NCI-H2081 (cell line): ENCODE results near the gene SLC27A3.
A peak's percentile ranks its signal among the peaks of the same experiment; 100 is the strongest.

ENCODE experiments used
- DNase-seq, 2 experiments: peaks; one replicate each; lab custom pipeline; 2025; lab: John Stamatoyannopoulos, UW

Gene SLC27A3

GRCh38 chr1:153774780-153775457, at the start of gene SLC27A3:
Gene SLC27A3 (plus strand): TSS chr1:153775407. CDS start chr1:153775498, 91 bp downstream.
- DNase-seq = peak; percentile 84 to 87

GRCh38 chr1:153727463-153728304, 47.5 kb upstream of the SLC27A3 start, which contains the start of gene INTS3:
Gene INTS3 (plus strand): TSS chr1:153728050. CDS start chr1:153728635, 585 bp downstream.
- peak; percentile 100 for DNase-seq

- DNase-seq = peak; percentile 16 to 63
Measured at GRCh38 chr1:153728305-153729066, 46.7 kb upstream of the SLC27A3 start.

GRCh38 chr1:153730468-153730988, 44.7 kb upstream of the SLC27A3 start:
- no peak for DNase-seq

GRCh38 chr1:153733970-153734369, 41.2 kb upstream of the SLC27A3 start:
- DNase-seq = peak; percentile 37 to 57

DNA sequence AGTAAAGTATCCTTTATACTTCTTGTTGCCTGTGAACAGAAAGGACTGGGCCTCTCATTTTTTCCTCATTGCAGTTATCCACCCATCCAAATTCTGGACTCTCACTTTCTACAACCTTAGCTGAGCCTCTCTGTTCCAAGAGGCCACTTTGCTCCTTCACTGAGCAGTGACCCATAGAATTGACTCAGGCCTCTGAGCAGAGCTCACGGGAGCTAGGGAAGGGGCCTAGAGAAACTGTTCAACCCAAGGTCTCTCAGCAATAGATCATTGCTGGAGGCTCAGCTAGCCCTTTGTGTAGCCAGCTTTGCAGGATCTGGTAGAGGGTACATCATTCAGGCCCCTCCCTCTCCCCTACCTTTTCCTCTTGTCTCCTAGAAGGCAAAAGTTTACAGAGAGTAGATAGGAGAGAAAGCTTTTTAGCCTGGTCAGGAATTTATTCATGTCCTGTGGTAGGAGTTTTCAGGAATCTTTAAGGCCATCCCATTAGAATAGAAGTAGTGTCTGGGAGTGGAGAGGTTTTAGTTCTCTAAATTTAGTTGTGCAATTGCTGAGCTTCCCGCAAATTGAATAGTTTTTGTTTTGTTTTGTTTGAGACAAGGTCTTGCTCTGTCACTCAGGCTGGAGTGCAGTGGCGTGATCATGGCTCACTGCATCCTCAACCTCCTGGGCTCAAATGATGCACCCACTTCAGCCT, 40.7 kb upstream of the SLC27A3 start:
- no peak for DNase-seq

- DNase-seq = no peak
Measured at GRCh38 chr1:153735090-153735420, 40.2 kb upstream of the SLC27A3 start.

DNA sequence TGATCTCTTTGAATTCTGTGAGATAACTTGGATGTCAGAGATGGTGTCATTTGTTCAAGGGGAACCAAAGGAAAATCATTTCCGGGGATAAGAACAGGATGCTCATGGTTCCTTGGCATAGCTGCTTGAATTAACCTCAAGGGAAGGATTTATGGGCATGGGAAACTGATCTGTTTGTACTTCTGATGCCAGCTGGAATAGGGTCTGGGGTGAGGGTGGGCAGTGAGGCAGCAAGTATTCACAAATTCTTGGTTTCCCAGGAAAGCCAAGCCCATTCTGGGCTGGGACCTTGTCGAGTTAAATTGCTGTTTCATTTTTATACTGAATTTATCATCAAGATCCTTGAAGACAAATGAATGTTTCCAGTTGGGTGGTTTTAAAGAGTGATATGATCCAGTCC, 33.2 kb upstream of the SLC27A3 start:
- no peak for DNase-seq

DNA sequence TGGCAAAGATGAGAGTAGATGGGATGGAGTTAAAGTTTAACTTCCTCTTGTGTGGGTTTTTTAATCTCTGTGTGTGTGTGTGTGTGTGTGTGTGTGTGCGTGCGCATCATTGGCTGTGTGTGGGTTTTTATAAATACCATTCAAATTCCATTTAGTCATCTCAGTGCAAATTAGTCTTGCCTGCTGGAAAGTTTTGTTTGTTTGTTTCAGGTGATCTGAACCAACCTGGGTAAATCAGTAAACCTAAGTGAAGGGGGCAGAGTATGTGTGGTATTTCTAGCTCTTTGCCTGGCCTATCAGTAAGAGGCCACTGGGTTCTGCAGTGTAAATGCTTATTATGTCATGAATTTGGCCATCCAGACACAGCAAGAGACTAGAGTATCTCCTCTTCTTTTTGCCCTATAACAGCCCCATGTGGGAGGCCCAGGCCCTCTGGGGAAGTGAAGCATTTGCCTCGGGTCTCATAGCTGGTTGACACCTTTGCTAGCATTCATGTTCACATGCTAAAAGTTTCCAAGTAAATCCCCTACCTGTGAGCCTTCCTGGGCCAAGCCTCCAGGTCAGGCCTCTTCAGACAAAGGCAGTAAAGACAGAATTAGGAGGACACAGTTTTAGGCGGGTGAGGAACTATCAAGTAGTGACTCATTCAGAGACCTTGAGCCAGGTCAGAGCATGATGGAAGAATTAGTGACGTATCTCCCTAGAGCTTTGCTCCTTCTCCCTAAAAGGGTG, 32.6 kb upstream of the SLC27A3 start:
- DNase-seq = no peak

GRCh38 chr1:153745417-153745816, 29.8 kb upstream of the SLC27A3 start:
- no peak for DNase-seq

DNA sequence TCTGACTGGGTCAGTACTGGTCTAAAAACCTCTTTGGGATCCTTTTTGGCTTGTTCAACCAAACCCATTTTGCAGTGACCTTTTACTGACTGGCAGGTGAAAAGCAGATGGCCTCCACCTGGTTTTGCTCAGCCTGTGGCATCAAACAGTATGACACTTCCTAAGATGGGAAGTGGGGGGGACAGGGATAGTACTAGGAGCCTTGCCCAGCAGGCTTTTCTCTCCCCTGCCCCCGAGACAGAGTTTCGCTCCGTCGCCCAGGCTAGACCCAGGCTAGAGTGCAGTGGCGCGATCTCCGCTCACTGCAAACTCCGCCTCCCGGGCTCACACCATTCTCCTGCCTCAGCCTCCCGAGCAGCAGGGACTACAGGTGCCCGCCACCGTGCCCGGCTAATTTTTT, 29.0 kb upstream of the SLC27A3 start:
- DNase-seq = no peak

DNA sequence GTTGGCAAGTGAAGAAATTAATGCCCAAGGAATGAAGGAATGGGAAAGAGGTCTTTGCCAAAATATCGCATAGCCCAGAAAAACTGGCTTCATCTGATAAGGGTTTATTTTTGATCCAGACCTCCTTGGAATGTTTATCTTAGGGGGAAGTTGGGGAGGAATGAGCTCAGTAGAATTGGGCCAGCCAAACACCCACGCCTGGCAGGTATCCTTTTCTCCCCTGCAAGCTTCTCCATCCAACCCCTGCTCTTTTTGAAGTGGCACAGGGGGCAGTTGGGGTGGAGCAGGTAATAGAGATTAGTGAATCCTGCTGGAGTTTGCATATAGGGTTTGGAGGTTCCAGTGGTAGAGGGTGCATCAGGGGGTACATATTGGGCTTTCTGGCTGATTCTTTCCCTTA, 26.3 kb upstream of the SLC27A3 start:
- DNase-seq = no peak

- peak; percentile 80 to 85 for DNase-seq
Measured at GRCh38 chr1:153749408-153750005, 25.7 kb upstream of the SLC27A3 start.

GRCh38 chr1:153750026-153750995, 24.9 kb upstream of the SLC27A3 start:
- no peak for DNase-seq

DNA sequence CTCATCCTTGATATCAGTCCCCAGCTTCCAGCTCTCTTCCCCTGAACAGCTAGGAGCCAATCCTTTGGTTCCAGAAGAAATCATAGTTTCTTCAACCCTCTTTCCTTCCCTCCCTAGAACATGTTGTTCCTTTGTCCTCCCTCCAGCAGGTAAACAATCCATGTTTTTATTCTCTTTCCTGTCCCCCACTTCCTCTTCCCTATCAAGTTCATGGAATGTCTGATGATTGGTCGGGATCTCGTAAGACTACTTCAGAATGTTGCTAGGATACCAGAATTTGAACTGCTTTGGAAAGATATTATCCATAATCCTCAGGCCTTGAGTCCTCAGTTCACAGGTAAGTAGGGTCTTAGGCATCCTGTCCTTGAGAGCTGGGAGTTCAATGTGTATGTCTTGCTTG, 23.1 kb upstream of the SLC27A3 start:
- DNase-seq = no peak

- DNase-seq = no peak
Measured at GRCh38 chr1:153752571-153753195, 22.5 kb upstream of the SLC27A3 start.

DNA sequence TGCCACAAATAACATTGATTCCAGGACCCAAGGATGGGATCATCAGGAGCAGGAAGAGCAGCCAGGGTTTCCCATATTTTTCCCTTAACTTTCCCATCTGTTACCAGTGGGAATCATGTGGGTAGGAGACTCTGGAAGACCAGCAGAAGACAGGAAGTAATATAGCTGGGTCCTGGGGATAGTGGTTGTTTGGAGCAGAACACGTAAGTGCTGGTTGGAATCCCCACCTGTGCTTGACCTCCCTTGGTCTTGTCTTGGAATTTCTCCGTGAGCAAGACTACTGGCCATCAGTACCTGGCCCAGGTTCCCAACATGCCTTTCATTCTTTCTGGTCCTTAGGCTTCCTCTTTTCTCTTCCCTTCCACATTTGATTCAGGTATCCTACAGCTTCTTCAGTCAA, 20.9 kb upstream of the SLC27A3 start:
- DNase-seq = no peak

- no peak for DNase-seq
Measured at GRCh38 chr1:153760440-153760839, 14.8 kb upstream of the SLC27A3 start.
